A673 (cell line): ENCODE results near the gene NPEPL1. TPM values are rescaled to one million over a fixed set of nuclear protein-coding genes. Genes with fewer than 3 reads are reported as not detected.
A peak's percentile ranks its signal among the peaks of the same experiment; 100 is the strongest.

Experiments
- BruUV-seq: library from RNA; stranded (reverse); fragments of 400-500 nt; replicated peaks from 2 replicates; lab custom pipeline; 2021; lab: Mats Ljungman, UMichigan
- CTCF ChIA-PET: fragments of 300-600 bp; sonication (Branson Sonifier 250); formaldehyde crosslinking; loops from one replicate; lab custom pipeline; 2022; ENCODE audit warnings: antibody characterized with exemption; lab: Charles Lee
- POLR2A ChIA-PET: fragments of 300-600 bp; sonication (Branson Sonifier 250); formaldehyde crosslinking; loops from one replicate; lab custom pipeline; 2022; ENCODE audit warnings: antibody characterized with exemption; ENCODE audit not compliant: low non-redundant PET; lab: Charles Lee
- DNase-seq: peaks from one replicate; pipeline ENCODE4 v3.0.0-alpha.2; 2015; ENCODE audit warnings: low spot score
- H3K27ac ChIP-seq: fragments of 200-600 bp; sonication (generic); 2 replicates; pipeline ENCODE4 v1.5.1; 2016; ENCODE audit warnings: mixed run types, low read depth, mild to moderate bottlenecking, mixed read lengths, antibody characterized with exemption, low read length; ENCODE audit not compliant: poor library complexity, severe bottlenecking
- H3K27me3 ChIP-seq: fragments of 200-600 bp; sonication (generic); replicated peaks from 2 replicates; pipeline ENCODE4 v1.6.1; 2017; ENCODE audit warnings: mixed run types, low read depth, mild to moderate bottlenecking, mixed read lengths, antibody characterized with exemption, low read length; ENCODE audit not compliant: insufficient read depth, poor library complexity
- H3K36me3 ChIP-seq: fragments of 200-600 bp; sonication (generic); 2 replicates; pipeline ENCODE4 v1.6.1; 2016; ENCODE audit warnings: mixed run types, mild to moderate bottlenecking, mixed read lengths, antibody characterized with exemption, low read length; ENCODE audit not compliant: insufficient read depth, poor library complexity, severe bottlenecking
- H3K4me1 ChIP-seq: fragments of 200-600 bp; sonication (generic); 2 replicates; pipeline ENCODE4 v1.6.1; 2017; ENCODE audit warnings: mixed run types, mild to moderate bottlenecking, mixed read lengths, antibody characterized with exemption, low read length; ENCODE audit not compliant: insufficient read depth, poor library complexity, severe bottlenecking
- H3K4me3 ChIP-seq: fragments of 200-600 bp; sonication (generic); 2 replicates; pipeline ENCODE4 v1.5.1; 2016; ENCODE audit warnings: low read depth, mixed run types, mild to moderate bottlenecking, mixed read lengths, low read length; ENCODE audit not compliant: poor library complexity, severe bottlenecking
- H3K9me3 ChIP-seq: fragments of 200-600 bp; sonication (generic); 2 replicates; pipeline ENCODE4 v1.6.1; 2016; ENCODE audit warnings: mixed run types, low read depth, mild to moderate bottlenecking, mixed read lengths, antibody characterized with exemption, low read length; ENCODE audit not compliant: poor library complexity, severe bottlenecking
- CTCF ChIP-seq: fragments of 300-800, 200-600 bp; sonication (generic); conservative IDR thresholded peaks from 2 replicates; pipeline ENCODE4 v1.5.1; 2017; ENCODE audit warnings: low read depth, mild to moderate bottlenecking, antibody characterized with exemption, low read length, moderate library complexity, mixed read lengths
- EZH2 ChIP-seq: fragments of 200-600 bp; sonication (generic); IDR thresholded peaks from 2 replicates; pipeline ENCODE4 v1.6.1; 2017; ENCODE audit warnings: borderline replicate concordance, low read depth, mild to moderate bottlenecking, mixed read lengths, antibody characterized with exemption, low read length; ENCODE audit not compliant: poor library complexity, severe bottlenecking
- intact Hi-C: fragments of 100-400 bp; cut with micrococcal nuclease; formaldehyde crosslinking; loops from one replicate; pipeline ENCODE4 v1.10.0; 2022; ENCODE audit not compliant: unreplicated experiment
- total RNA-seq: library from RNA; stranded (reverse); gene quantifications from 2 replicates; pipeline ENCODE4 v1.2.3, GENCODE V29; 2021

NPEPL1 gene
- total RNA-seq, 1 experiment from 2014 or later = 15.8 TPM

- H3K27me3 ChIP-seq = no peaks in the 10 kb centered on the region
- H3K27ac ChIP-seq = peak overlapping the region; percentile 86
- DNase-seq = peak; percentile 79
- no peaks in the 10 kb centered on the region for H3K36me3 ChIP-seq
- intact Hi-C loops = loop anchor here (2.0 to 5.0 kb wide), 3 partner anchors 170 to 415 kb away; partner anchors contain the start of genes GNAS and GNAS-AS1
- ChIA-PET CTCF (interaction anchor here (0.6 to 1.3 kb wide), 6 partner anchors 13 to 804 kb away, joined by 3 to 6 read pairs (median 4); partner anchors contain the start of gene GNAS), POLR2A (no interaction called here)
- H3K9me3 ChIP-seq = no peaks in the 10 kb centered on the region
- peak overlapping the region; percentile 95 for H3K4me3 ChIP-seq
- BruUV-seq = TSS peak; percentile 94
- H3K4me1 ChIP-seq = peaks cover 25% of the 10 kb centered on the region
- TF ChIP-seq CTCF = no peak
These were observed 40.5 kb upstream of the NPEPL1 start for GRCh38 chr20:58651946-58652605.

GRCh38 chr20:58652606-58653294 is 39.9 kb upstream of the NPEPL1 start:
- Histone ChIP-seq H3K27ac (peak overlapping the region; percentile 86), H3K27me3 (no peaks in the 10 kb centered on the region), H3K4me3 (peak overlapping the region; percentile 95), H3K36me3 (no peaks in the 10 kb centered on the region), H3K4me1 (peaks cover 27% of the 10 kb centered on the region), H3K9me3 (no peaks in the 10 kb centered on the region)
- BruUV-seq = no TSS peak
- intact Hi-C loops = loop anchor here (5.0 kb wide), 2 partner anchors 170 to 200 kb away; partner anchors contain the start of genes GNAS and GNAS-AS1
- no peak for TF ChIP-seq EZH2
- TF ChIP-seq CTCF = no peak
- CTCF ChIA-PET = interaction anchor here (0.6 to 1.3 kb wide), 4 partner anchors 14 to 804 kb away, joined by 3 to 6 read pairs (median 6); no protein-coding TSS in a partner anchor
- DNase-seq = peak; percentile 22
- POLR2A ChIA-PET = no interaction called here

- no peak for DNase-seq
- TF ChIP-seq CTCF (no peak), EZH2 (no peak)
- Histone ChIP-seq H3K9me3 (no peaks in the 10 kb centered on the region), H3K36me3 (no peaks in the 10 kb centered on the region), H3K27ac (no peak overlapping the region), H3K4me3 (no peak overlapping the region), H3K27me3 (no peaks in the 10 kb centered on the region), H3K4me1 (peaks cover 33% of the 10 kb centered on the region)
- ChIA-PET CTCF (no interaction called here), POLR2A (no interaction called here)
- intact Hi-C loops = loop anchor here (5.0 kb wide), 2 partner anchors 172 to 198 kb away; partner anchors contain the start of genes GNAS and GNAS-AS1
- BruUV-seq = no TSS peak
These were observed 38.3 kb upstream of the NPEPL1 start for GRCh38 chr20:58654337-58654736.
